OCI-LY3 (cell line): ENCODE data around the gene CA4.

Experiments
- H2AFZ ChIP-seq: fragments of 200-600, 300-600 bp; shearing (Covaris generic); 2 replicates; pipeline ENCODE4 v1.6.0; 2014; ENCODE audit warnings: antibody characterized with exemption, low read depth, low read length
- H3K27ac ChIP-seq: fragments of 200-600, 300-600 bp; sonication (generic); 2 replicates; pipeline ENCODE4 v1.5.1; 2014; ENCODE audit warnings: mild to moderate bottlenecking, low read length, moderate library complexity, mixed read lengths
- H3K27me3 ChIP-seq: fragments of 200-600, 300-600 bp; sonication (generic); 2 replicates; pipeline ENCODE4 v1.6.1; 2014; ENCODE audit warnings: low read depth, low read length, mixed read lengths
- H3K36me3 ChIP-seq: fragments of 200-600, 300-600 bp; sonication (generic); replicated peaks from 2 replicates; pipeline ENCODE3; 2014; ENCODE audit warnings: low read depth, low read length, mixed read lengths
- H3K4me1 ChIP-seq: fragments of 300-600, 200-600 bp; sonication (generic); 2 replicates; pipeline ENCODE4 v1.6.1; 2014; ENCODE audit warnings: low read length, mixed read lengths
- H3K4me2 ChIP-seq: fragments of 200-600, 300-600 bp; sonication (generic); 2 replicates; pipeline ENCODE4 v1.6.1; 2014; ENCODE audit warnings: low read length, mixed read lengths
- H3K4me3 ChIP-seq: fragments of 300-600, 200-600 bp; sonication (generic); 2 replicates; pipeline ENCODE4 v1.5.1; 2014; ENCODE audit warnings: antibody characterized with exemption, mild to moderate bottlenecking, low read length, moderate library complexity
- H3K79me2 ChIP-seq: fragments of 300-600, 200-600 bp; shearing (Covaris generic); 2 replicates; pipeline ENCODE4 v1.6.1; 2014; ENCODE audit warnings: mild to moderate bottlenecking, low read length, mixed read lengths
- H3K9ac ChIP-seq: fragments of 300-600, 200-600 bp; shearing (Covaris generic); 2 replicates; pipeline ENCODE4 v1.6.0; 2014; ENCODE audit warnings: mild to moderate bottlenecking, low read length, moderate library complexity
- H3K9me3 ChIP-seq: fragments of 200-600, 300-600 bp; shearing (Covaris generic); 2 replicates; pipeline ENCODE4 v1.6.1; 2014; ENCODE audit warnings: low read length, mixed read lengths; ENCODE audit not compliant: insufficient read depth
- H4K20me1 ChIP-seq: fragments of 200-600, 300-600 bp; sonication (generic); 2 replicates; pipeline ENCODE4 v1.6.1; 2016; ENCODE audit warnings: low read length, mixed read lengths; ENCODE audit not compliant: insufficient read depth
- CTCF ChIP-seq: fragments of 200-600, 300-600 bp; sonication (generic); IDR thresholded peaks from 2 replicates; pipeline ENCODE4 v1.5.1; 2014; ENCODE audit warnings: antibody characterized with exemption, low read length, low read depth
- EZH2phosphoT487 ChIP-seq: fragments of 200-600 bp; shearing (Covaris generic); IDR thresholded peaks from 2 replicates; pipeline ENCODE4 v1.6.1; 2018; ENCODE audit warnings: antibody characterized with exemption, mixed run types, low read depth

The CA4 gene

GRCh38 chr17:60169921-60170817, 20.4 kb downstream of the CA4 start:
- H3K36me3 ChIP-seq = no peaks in the 10 kb centered on the region
- 0 out of 2 replicates have a peak overlapping the region, but pooled peaks have one; percentile 8 for H2AFZ ChIP-seq
- H3K9me3 ChIP-seq = no peaks in the 10 kb centered on the region
- no peak overlapping the region for H3K9ac ChIP-seq
- H3K27ac ChIP-seq = no peak overlapping the region
- no peak for TF ChIP-seq EZH2phosphoT487
- no peak for TF ChIP-seq CTCF
- H3K27me3 ChIP-seq = no peaks in the 10 kb centered on the region
- H4K20me1 ChIP-seq = no peaks in the 10 kb centered on the region
- H3K4me3 ChIP-seq = no peak overlapping the region
- no peak overlapping the region for H3K4me2 ChIP-seq
- peaks cover 19% of the 10 kb centered on the region for H3K4me1 ChIP-seq
- H3K79me2 ChIP-seq = no peaks in the 10 kb centered on the region

- H3K4me2 ChIP-seq = no peak overlapping the region
- H2AFZ ChIP-seq = 0 out of 2 replicates have a peak overlapping the region, but pooled peaks have one; percentile 8
- H4K20me1 ChIP-seq = no peaks in the 10 kb centered on the region
- no peaks in the 10 kb centered on the region for H3K79me2 ChIP-seq
- no peaks in the 10 kb centered on the region for H3K36me3 ChIP-seq
- no peaks in the 10 kb centered on the region for H3K9me3 ChIP-seq
- TF ChIP-seq EZH2phosphoT487 (no peak), CTCF (no peak)
- H3K27me3 ChIP-seq = no peaks in the 10 kb centered on the region
- no peak overlapping the region for H3K9ac ChIP-seq
- peaks cover 10% of the 10 kb centered on the region for H3K4me1 ChIP-seq
- no peak overlapping the region for H3K4me3 ChIP-seq
- no peak overlapping the region for H3K27ac ChIP-seq
Measured at GRCh38 chr17:60170835-60171752, 21.3 kb downstream of the CA4 start.

GRCh38 chr17:60171753-60172079, 21.9 kb downstream of the CA4 start:
- Histone ChIP-seq H3K79me2 (no peaks in the 10 kb centered on the region), H3K36me3 (no peaks in the 10 kb centered on the region), H3K4me3 (no peak overlapping the region), H3K27me3 (no peaks in the 10 kb centered on the region), H3K4me1 (peaks cover 6% of the 10 kb centered on the region), H3K27ac (no peak overlapping the region), H2AFZ (no peak overlapping the region), H3K4me2 (no peak overlapping the region), H3K9ac (no peak overlapping the region), H3K9me3 (no peaks in the 10 kb centered on the region), H4K20me1 (no peaks in the 10 kb centered on the region)
- TF ChIP-seq CTCF (no peak), EZH2phosphoT487 (no peak)

GRCh38 chr17:60173304-60173819, 23.6 kb downstream of the CA4 start:
- peaks cover 6% of the 10 kb centered on the region for H3K4me1 ChIP-seq
- no peak overlapping the region for H3K27ac ChIP-seq
- TF ChIP-seq EZH2phosphoT487 (no peak), CTCF (no peak)
- no peak overlapping the region for H3K4me2 ChIP-seq
- no peak overlapping the region for H3K9ac ChIP-seq
- H3K27me3 ChIP-seq = no peaks in the 10 kb centered on the region
- no peaks in the 10 kb centered on the region for H4K20me1 ChIP-seq
- no peak overlapping the region for H2AFZ ChIP-seq
- no peak overlapping the region for H3K4me3 ChIP-seq
- H3K9me3 ChIP-seq = no peaks in the 10 kb centered on the region
- no peaks in the 10 kb centered on the region for H3K36me3 ChIP-seq
- no peaks in the 10 kb centered on the region for H3K79me2 ChIP-seq
